HepG2 (cell line): ENCODE data around the gene LRRC74B.

Experiments used
- FOXJ3 ChIP-seq: sonication (generic); formaldehyde crosslinking; IDR thresholded peaks from 2 replicates; pipeline ENCODE4 v1.4.0; 2020; ENCODE audit warnings: missing genetic modification reagents, mild to moderate bottlenecking, borderline replicate concordance
- GZF1 ChIP-seq: sonication (generic); formaldehyde crosslinking; IDR thresholded peaks from 2 replicates; pipeline ENCODE4 v1.5.1; 2020; ENCODE audit warnings: mild to moderate bottlenecking, missing genetic modification reagents
- MXI1 ChIP-seq: IDR thresholded peaks from 3 replicates; pipeline ENCODE4 v1.6.1; 2012; ENCODE audit warnings: low read depth, low read length, inconsistent platforms, borderline replicate concordance
- PHF8 ChIP-seq: sonication (generic); formaldehyde crosslinking; IDR thresholded peaks from 2 replicates; pipeline ENCODE4 v1.5.0; 2020; ENCODE audit warnings: missing genetic modification reagents
- POLR2A ChIP-seq, 2 experiments: IDR thresholded peaks; 2 replicates each; pipeline ENCODE4 v1.6.1; 2011; ENCODE audit warnings: low read depth in 2 of 2, low read length in 2 of 2, mild to moderate bottlenecking in 1 of 2, moderate library complexity in 1 of 2; ENCODE audit not compliant: insufficient read depth in 1 of 2
- POLR2G ChIP-seq: fragments of 200-400 bp; formaldehyde crosslinking; IDR thresholded peaks from 2 replicates; pipeline ENCODE4 v1.6.1; 2018; ENCODE audit warnings: mild to moderate bottlenecking, low read depth, low read length, moderate library complexity
- WIZ ChIP-seq: sonication (generic); formaldehyde crosslinking; IDR thresholded peaks from 2 replicates; pipeline ENCODE4 v1.5.1; 2020; ENCODE audit warnings: mild to moderate bottlenecking, missing genetic modification reagents
- XRCC5 ChIP-seq: fragments of 200-400 bp; formaldehyde crosslinking; optimal IDR thresholded peaks from 2 replicates; pipeline ENCODE3; 2017; ENCODE audit warnings: mild to moderate bottlenecking, low read length
- ZNF619 ChIP-seq: sonication (generic); formaldehyde crosslinking; IDR thresholded peaks from 2 replicates; pipeline ENCODE4 v1.4.0; 2020; ENCODE audit warnings: mild to moderate bottlenecking, missing genetic modification reagents
- TF ChIP-seq, protein P1 (sequence below): sonication (generic); formaldehyde crosslinking; IDR thresholded peaks from 2 replicates; pipeline ENCODE4 v1.4.0; 2020; ENCODE audit warnings: mild to moderate bottlenecking, missing genetic modification reagents
- TF ChIP-seq, protein P2 (sequence below): sonication (generic); formaldehyde crosslinking; IDR thresholded peaks from 2 replicates; pipeline ENCODE4 v1.4.0; 2020; ENCODE audit warnings: missing genetic modification reagents

DNA sequence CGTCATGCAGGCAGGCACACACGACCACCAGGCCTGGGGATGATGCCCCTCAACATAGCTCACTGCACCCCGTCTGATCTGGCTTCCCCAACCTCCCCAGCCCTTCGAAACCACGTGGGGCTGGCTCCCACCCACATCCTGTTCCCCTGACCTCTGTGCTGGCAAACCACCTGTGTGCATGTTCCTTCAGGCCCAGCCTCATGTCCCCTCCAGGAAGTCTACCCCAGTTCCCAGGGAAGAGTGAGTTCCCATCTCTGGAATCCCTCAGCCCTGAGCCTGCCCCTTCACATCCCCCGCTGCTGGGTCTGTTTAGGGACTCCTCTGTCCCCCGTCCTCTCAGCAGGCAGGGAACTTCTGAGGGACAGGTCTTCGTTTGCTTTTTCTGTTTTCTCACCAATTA, 20.5 kb upstream of the LRRC74B start:
- TF ChIP-seq POLR2A (IDR thresholded peaks at IDR 0.05; ENCODE audit: insufficient read depth in 1 of 2, low read depth in 2 of 2, low read length in 2 of 2) (no peak), ZNF619 (CRISPR knock-in tag) (no peak), XRCC5 (no peak), POLR2G (no peak), WIZ (no peak), FOXJ3 (no peak), MXI1 (no peak), GZF1 (CRISPR knock-in tag) (no peak), PHF8 (CRISPR knock-in tag) (no peak)
- TF ChIP-seq, protein P1, sequence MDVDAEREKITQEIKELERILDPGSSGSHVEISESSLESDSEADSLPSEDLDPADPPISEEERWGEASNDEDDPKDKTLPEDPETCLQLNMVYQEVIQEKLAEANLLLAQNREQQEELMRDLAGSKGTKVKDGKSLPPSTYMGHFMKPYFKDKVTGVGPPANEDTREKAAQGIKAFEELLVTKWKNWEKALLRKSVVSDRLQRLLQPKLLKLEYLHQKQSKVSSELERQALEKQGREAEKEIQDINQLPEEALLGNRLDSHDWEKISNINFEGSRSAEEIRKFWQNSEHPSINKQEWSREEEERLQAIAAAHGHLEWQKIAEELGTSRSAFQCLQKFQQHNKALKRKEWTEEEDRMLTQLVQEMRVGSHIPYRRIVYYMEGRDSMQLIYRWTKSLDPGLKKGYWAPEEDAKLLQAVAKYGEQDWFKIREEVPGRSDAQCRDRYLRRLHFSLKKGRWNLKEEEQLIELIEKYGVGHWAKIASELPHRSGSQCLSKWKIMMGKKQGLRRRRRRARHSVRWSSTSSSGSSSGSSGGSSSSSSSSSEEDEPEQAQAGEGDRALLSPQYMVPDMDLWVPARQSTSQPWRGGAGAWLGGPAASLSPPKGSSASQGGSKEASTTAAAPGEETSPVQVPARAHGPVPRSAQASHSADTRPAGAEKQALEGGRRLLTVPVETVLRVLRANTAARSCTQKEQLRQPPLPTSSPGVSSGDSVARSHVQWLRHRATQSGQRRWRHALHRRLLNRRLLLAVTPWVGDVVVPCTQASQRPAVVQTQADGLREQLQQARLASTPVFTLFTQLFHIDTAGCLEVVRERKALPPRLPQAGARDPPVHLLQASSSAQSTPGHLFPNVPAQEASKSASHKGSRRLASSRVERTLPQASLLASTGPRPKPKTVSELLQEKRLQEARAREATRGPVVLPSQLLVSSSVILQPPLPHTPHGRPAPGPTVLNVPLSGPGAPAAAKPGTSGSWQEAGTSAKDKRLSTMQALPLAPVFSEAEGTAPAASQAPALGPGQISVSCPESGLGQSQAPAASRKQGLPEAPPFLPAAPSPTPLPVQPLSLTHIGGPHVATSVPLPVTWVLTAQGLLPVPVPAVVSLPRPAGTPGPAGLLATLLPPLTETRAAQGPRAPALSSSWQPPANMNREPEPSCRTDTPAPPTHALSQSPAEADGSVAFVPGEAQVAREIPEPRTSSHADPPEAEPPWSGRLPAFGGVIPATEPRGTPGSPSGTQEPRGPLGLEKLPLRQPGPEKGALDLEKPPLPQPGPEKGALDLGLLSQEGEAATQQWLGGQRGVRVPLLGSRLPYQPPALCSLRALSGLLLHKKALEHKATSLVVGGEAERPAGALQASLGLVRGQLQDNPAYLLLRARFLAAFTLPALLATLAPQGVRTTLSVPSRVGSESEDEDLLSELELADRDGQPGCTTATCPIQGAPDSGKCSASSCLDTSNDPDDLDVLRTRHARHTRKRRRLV, result no peak
- TF ChIP-seq, protein P2, sequence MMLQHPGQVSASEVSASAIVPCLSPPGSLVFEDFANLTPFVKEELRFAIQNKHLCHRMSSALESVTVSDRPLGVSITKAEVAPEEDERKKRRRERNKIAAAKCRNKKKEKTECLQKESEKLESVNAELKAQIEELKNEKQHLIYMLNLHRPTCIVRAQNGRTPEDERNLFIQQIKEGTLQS (CRISPR knock-in tag), result no peak
